Body of pancreas (tissue), 4 donors: ENCODE results near the gene MYH11.

Experiments used
- CTCF ChIP-seq, 7 experiments: fragments of 450-650 bp in 4 of 7; fragments of 200-600 bp in 3 of 7; sonication (generic) in 3 of 7; IDR thresholded peaks; one replicate each; pipeline ENCODE4 v1.5.1; 2016 to 2019; ENCODE audit warnings: antibody characterized with exemption in 7 of 7
- POLR2A ChIP-seq, 3 donors: fragments of 450-650 bp; IDR thresholded peaks; one replicate each; pipeline ENCODE4 v1.6.1; 2016; ENCODE audit warnings: antibody characterized with exemption in 3 of 3, mild to moderate bottlenecking in 2 of 3

- no peak for TF ChIP-seq CTCF (IDR thresholded peaks at IDR 0.05)
- no peak for TF ChIP-seq POLR2A (IDR thresholded peaks at IDR 0.05)
These were observed 106.8 kb downstream of the MYH11 start for GRCh38 chr16:15749985-15750384.
